ENCODE measurements around the gene SEC23A. TPM values are rescaled to one million over a fixed set of nuclear protein-coding genes. Genes with fewer than 3 reads are reported as not detected.
A peak's percentile ranks its signal among the peaks of the same experiment; 100 is the strongest.

The SEC23A gene
- total and polyA plus RNA-seq, 2 of the 13 experiments (the other 11 are each of a cell fraction or from before 2014, with no cell fraction given) = 403 to 887 TPM

- TF ChIP-seq ZNF784 (CRISPR knock-in tag; IDR thresholded peaks at IDR 0.05; ENCODE audit: borderline replicate concordance) = 0 out of 2 replicates have a peak, but pooled peaks have one; percentile 18
- no peak for TF ChIP-seq HMGA1 (CRISPR knock-in tag; conservative IDR thresholded peaks at IDR 0.05)
- no peak for TF ChIP-seq ZNF781 (CRISPR knock-in tag; IDR thresholded peaks at IDR 0.05; ENCODE audit: borderline replicate concordance, not compliant biosample characterization)
- TF ChIP-seq TCF7L2 (IDR thresholded peaks at IDR 0.05; ENCODE audit: low read depth, low read length) = peak; percentile 70
- peak; percentile 96; the same call in 1 of the 2 replicates for TF ChIP-seq ZNF275 (CRISPR knock-in tag; IDR thresholded peaks at IDR 0.05; ENCODE audit: borderline replicate concordance)
- TF ChIP-seq REL (CRISPR knock-in tag; conservative IDR thresholded peaks at IDR 0.05) = no peak
- no peak for TF ChIP-seq ZNF605 (CRISPR knock-in tag; IDR thresholded peaks at IDR 0.05)
- TF ChIP-seq ZNF609 (CRISPR knock-in tag; IDR thresholded peaks at IDR 0.05; ENCODE audit: borderline replicate concordance) = peak; percentile 100
- no peak for TF ChIP-seq FOXC1 (CRISPR knock-in tag; IDR thresholded peaks at IDR 0.05; ENCODE audit: borderline replicate concordance)
- no peak for TF ChIP-seq ZBTB46 (CRISPR knock-in tag; IDR thresholded peaks at IDR 0.05; ENCODE audit: borderline replicate concordance)
- no peak for TF ChIP-seq NFE2 (CRISPR knock-in tag; IDR thresholded peaks at IDR 0.05)
- peak; percentile 79 for TF ChIP-seq ZNF770 (CRISPR knock-in tag; IDR thresholded peaks at IDR 0.05)
- TF ChIP-seq SRY (CRISPR knock-in tag; IDR thresholded peaks at IDR 0.05) = 0 out of 2 replicates have a peak, but pooled peaks have one; percentile 65
- TF ChIP-seq E2F5 (CRISPR knock-in tag; conservative IDR thresholded peaks at IDR 0.05) = no peak
- TF ChIP-seq ZNF567 (CRISPR knock-in tag; IDR thresholded peaks at IDR 0.05; ENCODE audit: borderline replicate concordance) = no peak
Observed at GRCh38 chr14:39023939-39024871, 78.8 kb downstream of the SEC23A start (continued).
